GM18498 (cell line): ENCODE data around the gene COG2.
"Not testable (repeated sequence)": the region's sequence is repeated elsewhere in the genome, so short reads cannot be mapped to it uniquely, and the experiment has no call there.

Experiments used
- ATAC-seq: cut with Tn5 transposase; IDR thresholded peaks from one replicate; pipeline ENCODE4 v1.9.1; 2021; ENCODE audit warnings: mild to moderate bottlenecking, moderate library complexity; ENCODE audit not compliant: unreplicated experiment

COG2 gene

GRCh38 chr1:230624097-230624713 lies 18.1 kb upstream of the COG2 start:
- no peak for ATAC-seq

GRCh38 chr1:230626232-230626631 lies 16.0 kb upstream of the COG2 start:
- ATAC-seq: no peak

- ATAC-seq: no peak
Measured at GRCh38 chr1:230627767-230628166, 14.5 kb upstream of the COG2 start.

GRCh38 chr1:230629511-230629910 lies 12.8 kb upstream of the COG2 start:
- ATAC-seq: no peak

GRCh38 chr1:230631477-230631876 lies 10.8 kb upstream of the COG2 start:
- no peak for ATAC-seq

- peak; percentile 71 for ATAC-seq
Measured at GRCh38 chr1:230632273-230632873, 9.9 kb upstream of the COG2 start.

- no peak for ATAC-seq
Measured at GRCh38 chr1:230633469-230633868, 8.8 kb upstream of the COG2 start.

GRCh38 chr1:230634384-230634783 lies 7.9 kb upstream of the COG2 start:
- no peak for ATAC-seq

- ATAC-seq: no peak
Measured at GRCh38 chr1:230636575-230637148, 5.6 kb upstream of the COG2 start.

- ATAC-seq: no peak
Measured at GRCh38 chr1:230639714-230640209, 2.5 kb upstream of the COG2 start.

- ATAC-seq: no peak
Measured at GRCh38 chr1:230641346-230641745, 935 bp upstream of the COG2 start.

GRCh38 chr1:230641900-230642262 lies 400 bp upstream of the COG2 start:
- no peak for ATAC-seq

GRCh38 chr1:230643908-230644307 lies 1.6 kb downstream of the COG2 start:
- ATAC-seq: no peak

- ATAC-seq: no peak
Measured at GRCh38 chr1:230646710-230647302, 4.5 kb downstream of the COG2 start.

GRCh38 chr1:230647321-230647720 lies 5.0 kb downstream of the COG2 start:
- no peak for ATAC-seq

GRCh38 chr1:230648114-230648513 lies 5.8 kb downstream of the COG2 start:
- no peak for ATAC-seq

GRCh38 chr1:230650300-230650699 lies 8.0 kb downstream of the COG2 start:
- no peak for ATAC-seq

GRCh38 chr1:230651235-230651634 lies 9.0 kb downstream of the COG2 start:
- no peak for ATAC-seq

- ATAC-seq: not testable (repeated sequence)
Measured at GRCh38 chr1:230656719-230657118, 14.4 kb downstream of the COG2 start.

- ATAC-seq: not testable (repeated sequence)
Measured at GRCh38 chr1:230658103-230658502, 15.8 kb downstream of the COG2 start.

- no peak for ATAC-seq
Measured at GRCh38 chr1:230658691-230659090, 16.4 kb downstream of the COG2 start.

GRCh38 chr1:230661976-230662375 lies 19.7 kb downstream of the COG2 start:
- no peak for ATAC-seq
